SH-SY5Y (cell line): ENCODE results near the gene NCBP2L.

Experiments used
- GATA2 ChIP-seq: IDR thresholded peaks from 2 replicates; pipeline ENCODE4 v1.6.1; 2011; ENCODE audit warnings: mild to moderate bottlenecking, low read depth, low read length
- GATA3 ChIP-seq: IDR thresholded peaks from 2 replicates; pipeline ENCODE4 v1.6.1; 2011; ENCODE audit warnings: low read depth, mild to moderate bottlenecking, low read length, moderate library complexity

The NCBP2L gene

DNA sequence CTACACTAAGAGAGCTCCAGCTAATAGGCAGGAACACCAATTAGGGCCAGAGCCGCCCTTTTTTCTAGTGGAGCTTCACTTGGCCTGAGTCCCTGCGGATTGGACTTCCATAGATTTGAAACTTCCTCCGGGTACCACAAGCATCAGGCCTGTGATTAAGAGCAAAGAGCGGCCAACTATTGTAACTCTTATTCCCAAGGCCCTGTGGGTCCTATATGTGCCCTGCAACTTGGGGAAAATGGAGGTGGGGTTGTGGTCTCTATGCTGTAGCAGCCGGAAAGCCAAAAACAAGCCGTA lies at the start of gene NCBP2L:
NCBP2L (plus strand) TSS at position 198 of the 297 bp plus-strand sequence. CDS start 16,488 bp downstream, outside the sequence.
- no peak for TF ChIP-seq GATA2
- TF ChIP-seq GATA3 = no peak

DNA sequence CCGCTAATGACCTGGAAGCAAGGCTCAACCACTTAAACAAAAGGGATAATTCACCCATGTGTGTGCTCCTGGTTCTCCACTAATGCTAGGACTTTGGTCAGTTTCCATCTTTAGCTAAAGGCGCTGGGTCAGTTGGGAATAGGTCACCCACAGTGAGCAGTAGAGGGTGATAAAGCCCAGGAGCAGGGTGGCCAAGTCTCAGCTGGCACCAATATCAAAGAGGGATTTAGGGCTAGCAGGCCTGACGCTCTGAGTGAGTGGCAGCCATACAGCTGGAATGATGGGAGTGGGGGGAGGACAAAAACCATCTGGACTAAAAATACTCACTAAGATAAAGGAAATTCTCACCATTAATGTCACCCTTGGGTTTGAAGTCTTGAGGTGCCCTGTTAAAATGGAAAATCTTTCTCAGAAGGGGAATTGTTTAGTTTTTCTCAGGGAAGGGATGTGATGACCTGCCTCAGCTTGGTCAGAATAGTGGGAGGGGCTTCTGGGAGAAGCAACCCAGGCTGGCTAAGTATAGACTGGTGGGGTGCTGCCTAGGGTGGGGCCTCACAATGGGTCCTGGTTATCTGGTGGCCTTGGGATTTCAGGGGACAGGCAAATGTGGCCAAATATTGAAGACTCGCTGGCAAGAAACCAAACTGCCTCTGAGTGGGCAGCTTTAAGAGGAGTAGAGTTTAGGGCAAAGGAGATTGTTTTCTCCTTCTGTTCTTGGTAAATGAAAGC lies 49.0 kb upstream of the NCBP2L start:
- no peak for TF ChIP-seq GATA3
- TF ChIP-seq GATA2 = no peak

- TF ChIP-seq GATA2 (no peak), GATA3 (no peak)
These were observed 47.8 kb upstream of the NCBP2L start for GRCh38 chrX:107729558-107730297.

- no peak for TF ChIP-seq GATA2
- TF ChIP-seq GATA3 = no peak
These were observed 47.3 kb upstream of the NCBP2L start for GRCh38 chrX:107730298-107730655.

DNA sequence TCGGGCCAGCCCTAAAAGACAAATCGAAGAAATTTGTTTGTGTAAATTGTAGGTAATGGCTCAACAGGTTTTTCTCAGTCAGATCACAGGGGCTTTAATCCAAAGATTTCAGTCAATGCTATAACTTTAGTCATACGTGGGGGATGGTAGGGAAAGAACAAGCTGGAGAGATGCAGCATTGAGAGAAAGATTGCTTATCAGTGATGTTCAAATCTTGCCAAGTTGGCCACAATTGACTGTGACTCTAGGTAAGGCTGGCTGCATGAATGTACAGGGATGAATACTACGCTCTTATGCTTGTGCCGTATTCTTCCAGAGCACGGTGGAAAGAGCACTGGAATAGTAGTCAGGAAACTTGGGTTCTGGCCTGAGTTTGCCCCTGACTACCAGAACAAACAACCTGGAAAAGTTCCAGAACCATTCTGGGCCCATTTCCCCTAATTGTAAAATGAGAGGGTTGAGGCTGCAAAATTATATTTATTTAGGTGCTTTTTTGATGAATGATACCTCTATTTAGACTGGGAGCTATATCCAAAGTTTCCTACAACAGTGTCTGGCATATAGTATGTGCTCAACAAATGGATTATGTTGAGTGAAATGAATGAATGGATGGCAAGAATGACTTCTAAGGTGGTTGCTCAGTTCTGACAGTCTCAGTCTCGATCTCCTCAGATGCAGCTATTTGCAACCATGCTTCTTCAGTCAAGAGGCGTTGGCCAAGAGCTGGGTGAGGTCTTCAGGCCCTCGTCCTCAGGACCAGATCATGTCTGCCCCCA lies 46.4 kb upstream of the NCBP2L start:
- TF ChIP-seq GATA3 = no peak
- no peak for TF ChIP-seq GATA2

DNA sequence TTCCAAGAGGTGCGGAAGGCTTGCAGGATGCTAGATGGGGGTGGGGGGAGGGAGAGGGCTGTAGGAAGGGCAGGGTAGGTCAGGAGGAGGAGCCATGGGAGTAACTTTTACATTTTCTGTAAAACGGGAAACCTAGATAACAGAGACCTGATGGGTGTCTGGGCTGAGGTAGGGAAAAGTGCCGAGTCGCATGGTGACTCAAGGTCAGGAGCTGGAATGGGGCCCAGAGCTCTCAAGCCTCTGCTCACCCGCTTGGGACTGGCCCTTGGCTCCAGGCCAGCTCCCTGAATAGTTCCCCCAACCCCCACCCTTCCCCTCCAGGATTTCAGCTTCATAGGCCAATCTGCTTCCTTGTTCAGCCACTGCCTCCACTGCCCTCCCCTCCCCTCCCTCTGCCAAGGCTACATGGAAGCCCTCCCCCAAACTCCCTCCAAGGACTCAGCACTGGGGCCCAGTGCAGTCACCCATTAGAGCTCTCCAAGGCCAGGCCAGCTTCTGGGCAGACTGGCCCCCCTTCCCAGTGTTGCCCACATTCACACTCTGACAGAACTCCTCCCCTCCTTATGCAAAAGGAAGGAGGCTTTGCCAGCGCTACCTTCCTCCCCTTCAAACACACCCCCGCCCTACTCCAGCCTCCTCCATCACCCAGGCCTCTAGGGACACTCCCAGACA lies 45.6 kb upstream of the NCBP2L start:
- no peak for TF ChIP-seq GATA3
- TF ChIP-seq GATA2 = no peak

GRCh38 chrX:107733686-107734085 lies 43.8 kb upstream of the NCBP2L start:
- TF ChIP-seq GATA2 (no peak), GATA3 (no peak)

- TF ChIP-seq GATA2 = no peak
- no peak for TF ChIP-seq GATA3
These were observed 42.9 kb upstream of the NCBP2L start for GRCh38 chrX:107734646-107735045.

- TF ChIP-seq GATA3 (no peak), GATA2 (no peak)
These were observed 40.6 kb upstream of the NCBP2L start for GRCh38 chrX:107736781-107737531.

- no peak for TF ChIP-seq GATA3
These were observed 39.3 kb upstream of the NCBP2L start for GRCh38 chrX:107738272-107738671.

GRCh38 chrX:107738768-107739167 lies 38.8 kb upstream of the NCBP2L start:
- TF ChIP-seq GATA2 = no peak
- TF ChIP-seq GATA3 = no peak

DNA sequence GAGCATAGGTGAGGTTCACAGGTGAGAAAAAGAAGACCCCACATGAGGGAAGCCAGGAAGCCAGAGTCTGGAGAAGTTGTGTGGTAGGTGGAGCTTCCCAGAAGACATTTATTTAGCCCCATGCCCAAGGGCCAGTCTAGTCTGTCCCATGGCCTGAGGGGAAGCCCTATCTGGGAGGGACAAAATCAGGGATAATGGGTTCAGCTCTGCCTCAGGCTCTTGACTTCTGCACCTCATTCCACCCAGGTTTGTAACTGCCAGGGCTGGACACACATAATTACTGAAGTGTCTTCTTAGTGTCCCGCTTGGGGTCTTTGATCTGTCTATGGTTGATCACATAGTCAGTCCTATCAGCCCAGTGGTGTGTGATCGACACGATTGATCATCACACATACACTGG lies 38.0 kb upstream of the NCBP2L start:
- no peak for TF ChIP-seq GATA2

DNA sequence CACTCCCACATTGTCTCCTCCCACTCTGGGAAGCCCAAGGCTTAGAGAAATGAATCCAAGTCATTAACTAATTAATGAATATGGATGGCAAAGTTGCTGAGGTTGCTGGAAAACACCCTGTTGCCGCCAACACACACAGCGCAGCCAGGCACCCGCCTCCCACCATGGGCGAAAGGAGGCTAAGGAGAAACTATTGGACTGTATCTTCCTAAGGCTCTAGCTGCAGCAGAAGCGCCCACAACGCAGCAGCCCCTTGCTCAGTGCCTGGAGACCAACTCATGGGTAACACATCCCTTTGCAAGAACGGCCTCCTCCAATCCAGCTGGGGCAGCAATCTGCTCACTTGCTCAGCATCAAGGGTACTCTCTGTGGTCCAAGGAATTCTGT lies 36.1 kb upstream of the NCBP2L start:
- TF ChIP-seq GATA2 (no peak), GATA3 (no peak)
